K562 (cell line): Measurements from ENCODE around the gene GYS1. TPM values are rescaled to one million over a fixed set of nuclear protein-coding genes. Genes with fewer than 3 reads are reported as not detected.

Experiments used
- CBX5 ChIP-seq: IDR thresholded peaks from 2 replicates; pipeline ENCODE4 v1.6.1; 2014; ENCODE audit warnings: low read depth, borderline replicate concordance
- CTCFL ChIP-seq: IDR thresholded peaks from 2 replicates; pipeline ENCODE4 v1.6.1; 2011; ENCODE audit warnings: borderline replicate concordance, low read depth, mild to moderate bottlenecking, moderate library complexity, low read length; ENCODE audit not compliant: insufficient read depth, poor library complexity, severe bottlenecking
- ETV6 ChIP-seq, 3 experiments: fragments of 150-350 bp in 1 of 3; sonication (generic) in 1 of 3; formaldehyde crosslinking in 1 of 3; IDR thresholded peaks; 2 replicates each; pipeline versions ENCODE4 v1.6.1 to v1.8.0; 2014 to 2022; ENCODE audit warnings: borderline replicate concordance in 2 of 3, low read depth in 2 of 3, antibody characterized with exemption in 1 of 3, low read length in 1 of 3, mild to moderate bottlenecking in 1 of 3, missing genetic modification reagents in 1 of 3
- FOXK2 ChIP-seq, 2 experiments: fragments of 450-650 bp; IDR thresholded peaks in 1 of 2; conservative IDR thresholded peaks in 1 of 2; 2 replicates each; pipeline ENCODE4 v1.6.1; 2016; ENCODE audit warnings: low read depth in 2 of 2, mild to moderate bottlenecking in 1 of 2
- HIVEP1 ChIP-seq: fragments of 250-450 bp; sonication (Bioruptor Pico); IDR thresholded peaks from 2 replicates; pipeline ENCODE4 v1.4.0; 2020; ENCODE audit warnings: mild to moderate bottlenecking
- HNRNPH1 ChIP-seq: fragments of 200-400 bp; formaldehyde crosslinking; optimal IDR thresholded peaks from 2 replicates; pipeline ENCODE3; 2017; ENCODE audit warnings: low read depth, mild to moderate bottlenecking, low read length, moderate library complexity
- KDM5B ChIP-seq: fragments of 200-600 bp; sonication (generic); IDR thresholded peaks from 2 replicates; pipeline ENCODE4 v1.6.1; 2012; ENCODE audit warnings: low read depth, mild to moderate bottlenecking, moderate library complexity, low read length, control low read depth, inconsistent platforms; ENCODE audit not compliant: insufficient replicate concordance
- KLF13 ChIP-seq: fragments of 450-650 bp; IDR thresholded peaks from 2 replicates; pipeline ENCODE4 v1.6.1; 2016; ENCODE audit warnings: missing genetic modification characterization, low read depth, mild to moderate bottlenecking, missing compliant biosample characterization, moderate library complexity, borderline replicate concordance
- MAFF ChIP-seq: IDR thresholded peaks from 2 replicates; pipeline ENCODE4 v1.6.1; 2012; ENCODE audit warnings: low read length, improper control_type of control experiment
- MTF1 ChIP-seq: fragments of 250-450 bp; sonication (Bioruptor Pico); IDR thresholded peaks from 2 replicates; pipeline ENCODE4 v1.9.0; 2021; ENCODE audit warnings: moderate library complexity, mild to moderate bottlenecking, inconsistent platforms, borderline replicate concordance
- NELFE ChIP-seq: IDR thresholded peaks from 2 replicates; pipeline ENCODE4 v1.6.1; 2011; ENCODE audit warnings: mild to moderate bottlenecking; ENCODE audit not compliant: insufficient read depth, insufficient read length
- NRF1 ChIP-seq, 2 experiments: fragments of 450-650 bp; IDR thresholded peaks in 1 of 2; conservative IDR thresholded peaks in 1 of 2; 2 replicates each; pipeline ENCODE4 v1.6.1; 2014; ENCODE audit warnings: mild to moderate bottlenecking in 2 of 2
- TEAD1 ChIP-seq, 2 experiments: fragments of 450-650 bp in 1 of 2; sonication (generic) in 1 of 2; formaldehyde crosslinking; IDR thresholded peaks; 2 replicates each; pipeline versions ENCODE4 v1.4.0 to v1.8.0; 2020 to 2022; ENCODE audit warnings: mild to moderate bottlenecking in 2 of 2, missing genetic modification reagents in 1 of 2
- TFAM ChIP-seq: fragments of 250-450 bp; sonication (Bioruptor Pico); conservative IDR thresholded peaks from 2 replicates; pipeline ENCODE4 v1.5.0; 2021; ENCODE audit warnings: mild to moderate bottlenecking, moderate library complexity
- ZBTB26 ChIP-seq: fragments of 450-650 bp; formaldehyde crosslinking; IDR thresholded peaks from 2 replicates; pipeline ENCODE4 v1.4.0; 2022; ENCODE audit warnings: missing genetic modification characterization
- ZNF174 ChIP-seq: fragments of 250-450 bp; sonication (Bioruptor Pico); IDR thresholded peaks from 2 replicates; pipeline ENCODE4 v1.4.0; 2020; ENCODE audit warnings: mild to moderate bottlenecking
- ZNF184 ChIP-seq: sonication (generic); formaldehyde crosslinking; IDR thresholded peaks from 2 replicates; pipeline ENCODE4 v1.5.0; 2020; ENCODE audit warnings: missing genetic modification reagents
- polyA plus RNA-seq, 8 experiments: library from polyadenylated mRNA; depleted of rRNA in 4 of 8; stranded (reverse) in 5 of 8; unstranded in 3 of 8; fragments of >200 nt; fragmentation: Nextera tagmentation in 2 of 8; fragmentation: Illumina TruSeq in 1 of 8; extraction: Ambion mirVana in 2 of 8; extraction: Trizol in 1 of 8; gene quantifications; 2 replicates each; pipeline versions ENCODE4 v1.2.1 to v1.2.3, GENCODE V29; 2011 to 2014; ENCODE audit warnings: inconsistent platforms in 1 of 8, missing spikeins in 1 of 8
- total RNA-seq, 7 experiments: library from RNA; depleted of rRNA in 6 of 7; stranded (reverse); fragments of >200 nt in 6 of 7; fragmentation: Illumina TruSeq in 2 of 7; extraction: Trizol in 2 of 7; gene quantifications; 2 replicates each; pipeline versions ENCODE4 v1.2.1 to v1.2.3, GENCODE V29; 2011 to 2021; ENCODE audit warnings: low replicate concordance in 1 of 7
- TF ChIP-seq, protein P1 (sequence below), 2 experiments: fragments of 450-650 bp in 1 of 2; IDR thresholded peaks; 2 replicates each; pipeline ENCODE4 v1.6.1; 2011 to 2017; ENCODE audit warnings: low read depth in 2 of 2, antibody characterized with exemption in 1 of 2, borderline replicate concordance in 1 of 2, low read length in 1 of 2, mild to moderate bottlenecking in 1 of 2, mixed read lengths in 1 of 2; ENCODE audit not compliant: control insufficient read depth in 1 of 2

Gene GYS1
- total and polyA plus RNA-seq, 9 of the 15 experiments (the other 6 are each of a cell fraction or from before 2014, with no cell fraction given): 1.9 to 31.1 (median 15.2) TPM

DNA sequence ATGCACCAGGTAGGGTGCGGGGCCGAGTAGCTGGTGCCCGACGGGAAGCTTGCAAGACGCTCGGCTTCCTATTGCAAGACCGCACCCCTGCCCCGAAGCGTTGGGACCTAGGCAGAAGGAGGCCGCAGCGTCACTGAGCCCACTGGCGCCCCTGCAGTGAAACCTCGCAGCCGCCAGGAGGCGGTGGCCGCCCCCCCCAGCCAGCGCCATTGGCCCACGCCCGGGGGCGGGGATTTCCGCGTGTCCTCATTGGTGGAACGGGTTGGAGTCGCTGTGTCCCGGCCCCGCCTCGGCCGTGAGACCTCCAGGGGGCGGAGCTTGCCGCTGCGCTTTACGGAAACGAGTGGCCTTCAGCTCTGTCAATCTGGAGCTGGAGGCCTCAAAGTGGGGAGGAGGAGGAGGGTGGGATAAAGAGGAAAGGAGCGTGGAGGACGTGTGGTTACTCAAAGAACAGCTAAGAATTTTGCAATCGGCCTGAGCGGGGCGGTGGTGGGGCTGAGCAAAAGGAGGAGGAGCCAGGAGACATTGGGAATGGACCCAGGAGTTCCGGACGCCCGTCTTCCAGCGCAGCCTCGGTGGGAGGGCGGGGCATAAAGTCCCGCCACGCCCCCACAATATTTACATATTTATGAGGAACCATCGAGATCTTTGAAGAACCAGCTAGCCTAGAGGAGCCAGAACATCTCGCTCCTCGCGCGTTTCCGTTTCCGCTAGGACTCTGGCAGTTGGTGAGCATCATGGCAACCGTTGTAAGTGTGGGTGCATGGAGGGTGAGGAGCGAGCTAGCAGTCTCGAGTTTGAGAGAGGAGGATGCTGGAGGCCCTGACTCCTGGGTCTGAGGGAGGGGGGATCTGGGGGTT, at the start of gene GYS1, which contains the start of gene RUVBL2 (continued):
- TF ChIP-seq CTCFL (peak; percentile 44), NELFE (no peak), HIVEP1 (no peak), KDM5B (peak; percentile 78), ETV6 (IDR thresholded peaks at IDR 0.05; ENCODE audit: borderline replicate concordance in 1 of 2, low read depth in 2 of 2, low read length in 1 of 2) (no peak), ETV6 (CRISPR knock-in tag; IDR thresholded peaks at IDR 0.05; ENCODE audit: borderline replicate concordance) (no peak), HNRNPH1 (no peak), ZNF184 (CRISPR knock-in tag) (no peak), KLF13 (tag) (no peak; the same call in 1 of the 2 replicates), ZBTB26 (CRISPR knock-in tag) (no peak), TEAD1 (CRISPR knock-in tag; IDR thresholded peaks at IDR 0.05) (peak in 1 of 2 experiments; percentile 71; a peak in 2 of 4 replicates), CBX5 (no peak), ZNF174 (CRISPR knock-in tag) (no peak), MAFF (no peak), FOXK2 (conservative IDR thresholded peaks at IDR 0.05 in 1 of 2, IDR thresholded peaks at IDR 0.05 in 1 of 2; ENCODE audit: low read depth in 2 of 2) (peak; percentile 79 to 81), MTF1 (no peak), NRF1 (conservative IDR thresholded peaks at IDR 0.05 in 1 of 2, IDR thresholded peaks at IDR 0.05 in 1 of 2) (peak; percentile 87 to 89), TFAM (CRISPR knock-in tag) (no peak)
- TF ChIP-seq, protein P1, sequence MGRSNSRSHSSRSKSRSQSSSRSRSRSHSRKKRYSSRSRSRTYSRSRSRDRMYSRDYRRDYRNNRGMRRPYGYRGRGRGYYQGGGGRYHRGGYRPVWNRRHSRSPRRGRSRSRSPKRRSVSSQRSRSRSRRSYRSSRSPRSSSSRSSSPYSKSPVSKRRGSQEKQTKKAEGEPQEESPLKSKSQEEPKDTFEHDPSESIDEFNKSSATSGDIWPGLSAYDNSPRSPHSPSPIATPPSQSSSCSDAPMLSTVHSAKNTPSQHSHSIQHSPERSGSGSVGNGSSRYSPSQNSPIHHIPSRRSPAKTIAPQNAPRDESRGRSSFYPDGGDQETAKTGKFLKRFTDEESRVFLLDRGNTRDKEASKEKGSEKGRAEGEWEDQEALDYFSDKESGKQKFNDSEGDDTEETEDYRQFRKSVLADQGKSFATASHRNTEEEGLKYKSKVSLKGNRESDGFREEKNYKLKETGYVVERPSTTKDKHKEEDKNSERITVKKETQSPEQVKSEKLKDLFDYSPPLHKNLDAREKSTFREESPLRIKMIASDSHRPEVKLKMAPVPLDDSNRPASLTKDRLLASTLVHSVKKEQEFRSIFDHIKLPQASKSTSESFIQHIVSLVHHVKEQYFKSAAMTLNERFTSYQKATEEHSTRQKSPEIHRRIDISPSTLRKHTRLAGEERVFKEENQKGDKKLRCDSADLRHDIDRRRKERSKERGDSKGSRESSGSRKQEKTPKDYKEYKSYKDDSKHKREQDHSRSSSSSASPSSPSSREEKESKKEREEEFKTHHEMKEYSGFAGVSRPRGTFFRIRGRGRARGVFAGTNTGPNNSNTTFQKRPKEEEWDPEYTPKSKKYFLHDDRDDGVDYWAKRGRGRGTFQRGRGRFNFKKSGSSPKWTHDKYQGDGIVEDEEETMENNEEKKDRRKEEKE (IDR thresholded peaks at IDR 0.05; ENCODE audit: borderline replicate concordance in 1 of 2, control insufficient read depth in 1 of 2, low read depth in 2 of 2, low read length in 1 of 2): no peak
